ENCODE results near the gene ESR1.

DNA sequence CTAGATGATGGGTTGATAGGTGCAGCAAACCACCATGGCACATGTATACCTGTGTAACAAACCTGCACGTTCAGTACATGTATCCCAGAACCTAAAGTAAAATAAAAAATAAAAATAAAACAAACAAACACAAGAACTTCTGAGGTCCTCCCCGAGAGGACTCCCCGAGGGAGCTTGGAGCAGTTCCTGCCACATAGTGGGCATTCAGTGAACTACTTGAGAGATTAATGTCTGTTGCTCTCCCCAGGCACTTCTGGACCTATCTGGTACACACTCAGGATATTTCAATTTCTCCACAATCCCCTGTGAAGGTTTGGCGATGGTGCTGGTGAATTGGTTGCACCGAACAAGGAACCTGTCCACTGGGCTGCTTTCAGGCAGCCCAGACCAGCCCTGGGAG, 311.2 kb downstream of the ESR1 start:
- TF ChIP-seq, protein P1, sequence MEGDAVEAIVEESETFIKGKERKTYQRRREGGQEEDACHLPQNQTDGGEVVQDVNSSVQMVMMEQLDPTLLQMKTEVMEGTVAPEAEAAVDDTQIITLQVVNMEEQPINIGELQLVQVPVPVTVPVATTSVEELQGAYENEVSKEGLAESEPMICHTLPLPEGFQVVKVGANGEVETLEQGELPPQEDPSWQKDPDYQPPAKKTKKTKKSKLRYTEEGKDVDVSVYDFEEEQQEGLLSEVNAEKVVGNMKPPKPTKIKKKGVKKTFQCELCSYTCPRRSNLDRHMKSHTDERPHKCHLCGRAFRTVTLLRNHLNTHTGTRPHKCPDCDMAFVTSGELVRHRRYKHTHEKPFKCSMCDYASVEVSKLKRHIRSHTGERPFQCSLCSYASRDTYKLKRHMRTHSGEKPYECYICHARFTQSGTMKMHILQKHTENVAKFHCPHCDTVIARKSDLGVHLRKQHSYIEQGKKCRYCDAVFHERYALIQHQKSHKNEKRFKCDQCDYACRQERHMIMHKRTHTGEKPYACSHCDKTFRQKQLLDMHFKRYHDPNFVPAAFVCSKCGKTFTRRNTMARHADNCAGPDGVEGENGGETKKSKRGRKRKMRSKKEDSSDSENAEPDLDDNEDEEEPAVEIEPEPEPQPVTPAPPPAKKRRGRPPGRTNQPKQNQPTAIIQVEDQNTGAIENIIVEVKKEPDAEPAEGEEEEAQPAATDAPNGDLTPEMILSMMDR (IDR thresholded peaks at IDR 0.05), result no peak
- TF ChIP-seq SP1 (CRISPR knock-in tag; conservative IDR thresholded peaks at IDR 0.05) (no peak), GABPB1 (CRISPR knock-in tag; IDR thresholded peaks at IDR 0.05) (no peak), NFE2L1 (CRISPR knock-in tag; IDR thresholded peaks at IDR 0.05) (no peak), ZNF416 (CRISPR knock-in tag; IDR thresholded peaks at IDR 0.05) (no peak), CREM (CRISPR knock-in tag; IDR thresholded peaks at IDR 0.05) (no peak)
- TF ChIP-seq, protein P2, sequence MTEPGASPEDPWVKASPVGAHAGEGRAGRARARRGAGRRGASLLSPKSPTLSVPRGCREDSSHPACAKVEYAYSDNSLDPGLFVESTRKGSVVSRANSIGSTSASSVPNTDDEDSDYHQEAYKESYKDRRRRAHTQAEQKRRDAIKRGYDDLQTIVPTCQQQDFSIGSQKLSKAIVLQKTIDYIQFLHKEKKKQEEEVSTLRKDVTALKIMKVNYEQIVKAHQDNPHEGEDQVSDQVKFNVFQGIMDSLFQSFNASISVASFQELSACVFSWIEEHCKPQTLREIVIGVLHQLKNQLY (CRISPR knock-in tag; IDR thresholded peaks at IDR 0.05), result no peak
- TF ChIP-seq, protein P3, sequence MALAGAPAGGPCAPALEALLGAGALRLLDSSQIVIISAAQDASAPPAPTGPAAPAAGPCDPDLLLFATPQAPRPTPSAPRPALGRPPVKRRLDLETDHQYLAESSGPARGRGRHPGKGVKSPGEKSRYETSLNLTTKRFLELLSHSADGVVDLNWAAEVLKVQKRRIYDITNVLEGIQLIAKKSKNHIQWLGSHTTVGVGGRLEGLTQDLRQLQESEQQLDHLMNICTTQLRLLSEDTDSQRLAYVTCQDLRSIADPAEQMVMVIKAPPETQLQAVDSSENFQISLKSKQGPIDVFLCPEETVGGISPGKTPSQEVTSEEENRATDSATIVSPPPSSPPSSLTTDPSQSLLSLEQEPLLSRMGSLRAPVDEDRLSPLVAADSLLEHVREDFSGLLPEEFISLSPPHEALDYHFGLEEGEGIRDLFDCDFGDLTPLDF (CRISPR knock-in tag; IDR thresholded peaks at IDR 0.05), result no peak
- TF ChIP-seq, protein P4, sequence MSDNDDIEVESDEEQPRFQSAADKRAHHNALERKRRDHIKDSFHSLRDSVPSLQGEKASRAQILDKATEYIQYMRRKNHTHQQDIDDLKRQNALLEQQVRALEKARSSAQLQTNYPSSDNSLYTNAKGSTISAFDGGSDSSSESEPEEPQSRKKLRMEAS (CRISPR knock-in tag; IDR thresholded peaks at IDR 0.05), result no peak
- TF ChIP-seq, protein P5, sequence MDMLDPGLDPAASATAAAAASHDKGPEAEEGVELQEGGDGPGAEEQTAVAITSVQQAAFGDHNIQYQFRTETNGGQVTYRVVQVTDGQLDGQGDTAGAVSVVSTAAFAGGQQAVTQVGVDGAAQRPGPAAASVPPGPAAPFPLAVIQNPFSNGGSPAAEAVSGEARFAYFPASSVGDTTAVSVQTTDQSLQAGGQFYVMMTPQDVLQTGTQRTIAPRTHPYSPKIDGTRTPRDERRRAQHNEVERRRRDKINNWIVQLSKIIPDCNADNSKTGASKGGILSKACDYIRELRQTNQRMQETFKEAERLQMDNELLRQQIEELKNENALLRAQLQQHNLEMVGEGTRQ (CRISPR knock-in tag; IDR thresholded peaks at IDR 0.05), result no peak
- TF ChIP-seq, protein P6, sequence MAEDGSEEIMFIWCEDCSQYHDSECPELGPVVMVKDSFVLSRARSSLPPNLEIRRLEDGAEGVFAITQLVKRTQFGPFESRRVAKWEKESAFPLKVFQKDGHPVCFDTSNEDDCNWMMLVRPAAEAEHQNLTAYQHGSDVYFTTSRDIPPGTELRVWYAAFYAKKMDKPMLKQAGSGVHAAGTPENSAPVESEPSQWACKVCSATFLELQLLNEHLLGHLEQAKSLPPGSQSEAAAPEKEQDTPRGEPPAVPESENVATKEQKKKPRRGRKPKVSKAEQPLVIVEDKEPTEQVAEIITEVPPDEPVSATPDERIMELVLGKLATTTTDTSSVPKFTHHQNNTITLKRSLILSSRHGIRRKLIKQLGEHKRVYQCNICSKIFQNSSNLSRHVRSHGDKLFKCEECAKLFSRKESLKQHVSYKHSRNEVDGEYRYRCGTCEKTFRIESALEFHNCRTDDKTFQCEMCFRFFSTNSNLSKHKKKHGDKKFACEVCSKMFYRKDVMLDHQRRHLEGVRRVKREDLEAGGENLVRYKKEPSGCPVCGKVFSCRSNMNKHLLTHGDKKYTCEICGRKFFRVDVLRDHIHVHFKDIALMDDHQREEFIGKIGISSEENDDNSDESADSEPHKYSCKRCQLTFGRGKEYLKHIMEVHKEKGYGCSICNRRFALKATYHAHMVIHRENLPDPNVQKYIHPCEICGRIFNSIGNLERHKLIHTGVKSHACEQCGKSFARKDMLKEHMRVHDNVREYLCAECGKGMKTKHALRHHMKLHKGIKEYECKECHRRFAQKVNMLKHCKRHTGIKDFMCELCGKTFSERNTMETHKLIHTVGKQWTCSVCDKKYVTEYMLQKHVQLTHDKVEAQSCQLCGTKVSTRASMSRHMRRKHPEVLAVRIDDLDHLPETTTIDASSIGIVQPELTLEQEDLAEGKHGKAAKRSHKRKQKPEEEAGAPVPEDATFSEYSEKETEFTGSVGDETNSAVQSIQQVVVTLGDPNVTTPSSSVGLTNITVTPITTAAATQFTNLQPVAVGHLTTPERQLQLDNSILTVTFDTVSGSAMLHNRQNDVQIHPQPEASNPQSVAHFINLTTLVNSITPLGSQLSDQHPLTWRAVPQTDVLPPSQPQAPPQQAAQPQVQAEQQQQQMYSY (CRISPR knock-in tag; IDR thresholded peaks at IDR 0.05), result no peak
